ENCODE results near the gene RPGRIP1L. TPM values are rescaled to one million over a fixed set of nuclear protein-coding genes. Genes with fewer than 3 reads are reported as not detected.

RPGRIP1L gene
- total and polyA plus RNA-seq, 5 donors from 2014 or later: 1.5 to 3.2 (median 1.9) TPM

DNA sequence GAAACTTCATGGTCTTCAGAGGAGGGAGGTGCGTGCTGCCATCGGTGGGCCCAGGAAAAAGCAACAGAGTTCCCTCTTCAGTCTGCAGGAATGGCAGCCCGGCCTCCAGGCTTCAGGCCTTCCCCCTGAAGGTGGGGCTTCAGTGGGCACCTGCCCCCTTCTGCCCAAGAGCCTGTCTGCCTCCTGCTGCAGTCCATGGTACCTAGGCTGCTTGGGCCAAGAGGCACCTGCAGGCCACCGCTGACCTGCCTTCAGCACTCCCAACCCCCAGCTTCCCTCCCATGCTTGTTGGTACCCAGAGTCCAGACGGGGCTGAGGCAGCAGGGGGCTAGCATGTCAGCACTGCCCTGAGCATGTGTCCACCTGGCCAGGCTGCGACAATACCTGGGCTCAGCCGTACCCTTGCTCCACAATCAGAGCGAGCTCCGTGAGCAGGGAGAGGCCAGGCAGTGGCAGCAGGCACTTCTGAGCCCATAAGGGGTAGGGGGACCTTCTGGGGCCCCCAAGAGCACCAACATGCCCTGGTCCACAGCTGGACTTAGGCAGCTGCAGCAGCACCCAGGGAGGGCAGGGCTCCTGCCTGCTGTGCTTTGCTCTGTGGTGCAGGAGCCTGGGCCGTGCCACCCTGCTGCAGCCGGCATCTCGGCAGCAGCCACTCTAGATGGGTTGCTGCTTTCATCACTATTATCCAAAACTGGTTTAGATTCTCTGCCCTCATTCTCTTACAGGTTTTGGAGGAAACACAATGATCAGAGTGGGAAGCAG is 123.4 kb downstream of the RPGRIP1L start:
- no peaks in the 10 kb centered on the region for H3K4me1 ChIP-seq (ENCODE audit: control insufficient read depth, insufficient read depth, low read length, poor library complexity, severe bottlenecking)
- H3K36me3 Mint-ChIP-seq: no peaks in the 10 kb centered on the region
- peaks cover 0 to 2% (median 0%) of the 10 kb centered on the region in 7 donors for H3K9me3 Mint-ChIP-seq
- DNase-seq (no peak), ATAC-seq (ENCODE audit: low read depth in 2 of 2) (no peak)
- H3K4me1 Mint-ChIP-seq: peaks cover 0 to 2% (median 0%) of the 10 kb centered on the region in 4 donors
- no peak overlapping the region for H3K27ac Mint-ChIP-seq
- H3K9me3 ChIP-seq (ENCODE audit: control insufficient read depth in 2 of 2, low read length in 2 of 2): no peaks in the 10 kb centered on the region
- no peaks in the 10 kb centered on the region for H3K36me3 ChIP-seq (ENCODE audit: control insufficient read depth, insufficient read depth, low read length)
- no peaks in the 10 kb centered on the region for H3K27me3 Mint-ChIP-seq
- no peaks in the 10 kb centered on the region for H3K27me3 ChIP-seq (ENCODE audit: control insufficient read depth, insufficient read depth, low read length)
- no peak overlapping the region for H3K4me3 ChIP-seq (ENCODE audit: low read depth, low read length)
- H3K4me3 Mint-ChIP-seq: no peak overlapping the region
- H3K27ac ChIP-seq (ENCODE audit: insufficient read depth, low read length, poor library complexity, severe bottlenecking): no peak overlapping the region

DNA sequence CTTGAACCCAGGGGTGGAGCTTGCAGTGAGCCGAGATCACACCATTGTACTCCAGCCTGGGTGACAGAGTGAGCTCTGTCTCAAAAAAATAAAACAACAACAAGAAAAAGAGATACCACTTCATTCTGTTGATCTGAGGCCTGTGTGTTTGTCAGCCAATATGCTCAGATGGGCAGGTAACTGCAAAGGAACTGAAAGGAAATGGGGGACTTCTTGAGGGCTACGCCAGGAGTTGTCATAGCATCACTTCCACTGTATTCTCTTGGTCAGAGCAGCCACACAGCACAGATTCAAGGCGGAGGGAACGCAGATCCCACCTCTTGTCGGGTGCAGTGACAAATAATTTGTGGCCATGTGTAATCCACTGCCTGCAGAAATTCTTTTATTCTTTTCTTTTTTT is 126.8 kb downstream of the RPGRIP1L start:
- no peak overlapping the region for H3K4me3 ChIP-seq (ENCODE audit: low read depth, low read length)
- Mint-ChIP-seq H3K9me3 (peaks cover 0 to 10% (median 5%) of the 10 kb centered on the region in 7 donors), H3K4me3 (no peak overlapping the region), H3K4me1 (peaks cover 0 to 2% (median 0%) of the 10 kb centered on the region in 4 donors), H3K36me3 (no peaks in the 10 kb centered on the region), H3K27ac (no peak overlapping the region), H3K27me3 (no peaks in the 10 kb centered on the region)
- no peaks in the 10 kb centered on the region for H3K4me1 ChIP-seq (ENCODE audit: control insufficient read depth, insufficient read depth, low read length, poor library complexity, severe bottlenecking)
- no peak for DNase-seq
- H3K9me3 ChIP-seq (ENCODE audit: control insufficient read depth in 2 of 2, low read length in 2 of 2): peaks cover 3 to 6% of the 10 kb centered on the region in 2 experiments
- no peaks in the 10 kb centered on the region for H3K36me3 ChIP-seq (ENCODE audit: control insufficient read depth, insufficient read depth, low read length)
- H3K27ac ChIP-seq (ENCODE audit: insufficient read depth, low read length, poor library complexity, severe bottlenecking): no peak overlapping the region
- H3K27me3 ChIP-seq (ENCODE audit: control insufficient read depth, insufficient read depth, low read length): no peaks in the 10 kb centered on the region
- no peak for ATAC-seq (ENCODE audit: low read depth in 2 of 2)

DNA sequence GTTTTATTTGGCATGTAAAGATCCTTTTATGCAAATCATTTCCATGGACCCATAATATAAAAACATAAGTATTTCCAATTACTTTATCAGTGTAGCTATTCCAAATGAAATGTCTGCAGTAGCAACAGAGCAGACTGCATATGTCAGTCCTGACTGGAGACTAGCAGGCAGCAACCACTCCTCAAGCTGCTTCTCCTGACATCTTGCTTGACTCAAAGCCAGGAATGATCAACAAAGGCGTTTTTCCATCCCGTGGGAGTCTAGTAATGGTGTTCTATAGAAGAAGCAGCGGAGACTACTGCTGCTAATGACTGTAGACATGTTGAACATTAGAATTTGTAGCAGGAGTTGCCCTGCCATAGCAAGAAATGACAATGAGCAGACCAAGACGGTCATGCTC is 127.4 kb downstream of the RPGRIP1L start:
- Mint-ChIP-seq H3K9me3 (peaks cover 5 to 17% (median 8%) of the 10 kb centered on the region in 7 donors), H3K27me3 (no peaks in the 10 kb centered on the region), H3K36me3 (no peaks in the 10 kb centered on the region), H3K4me1 (peaks cover 0 to 2% (median 0%) of the 10 kb centered on the region in 4 donors), H3K4me3 (no peak overlapping the region), H3K27ac (no peak overlapping the region)
- DNase-seq: no peak
- Histone ChIP-seq H3K4me1 (ENCODE audit: control insufficient read depth, insufficient read depth, low read length, poor library complexity, severe bottlenecking) (no peaks in the 10 kb centered on the region), H3K27me3 (ENCODE audit: control insufficient read depth, insufficient read depth, low read length) (no peaks in the 10 kb centered on the region), H3K36me3 (ENCODE audit: control insufficient read depth, insufficient read depth, low read length) (no peaks in the 10 kb centered on the region), H3K27ac (ENCODE audit: insufficient read depth, low read length, poor library complexity, severe bottlenecking) (no peak overlapping the region), H3K9me3 (ENCODE audit: control insufficient read depth in 2 of 2, low read length in 2 of 2) (peaks cover 10 to 13% of the 10 kb centered on the region in 2 experiments), H3K4me3 (ENCODE audit: low read depth, low read length) (no peak overlapping the region)
- ATAC-seq (ENCODE audit: low read depth in 2 of 2): no peak

DNA sequence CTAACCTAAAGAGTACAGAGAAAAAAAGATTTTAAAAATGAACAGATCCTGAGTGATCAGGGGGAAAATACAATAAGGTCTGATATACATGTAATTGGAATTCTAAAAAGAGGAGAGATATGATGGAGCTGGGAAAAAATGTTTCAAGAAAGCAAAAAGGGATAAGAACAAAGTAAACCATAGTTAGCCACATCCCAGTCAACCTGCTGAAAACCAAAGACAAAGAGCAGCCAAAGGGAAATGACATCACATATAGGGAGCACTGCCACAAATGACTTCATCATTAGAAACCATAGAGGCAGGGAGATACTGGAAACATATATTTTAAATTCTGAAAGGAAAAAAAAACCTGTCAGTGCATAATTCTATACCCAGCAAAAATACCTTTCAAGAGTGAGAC is 131.9 kb downstream of the RPGRIP1L start:
- H3K27ac ChIP-seq (ENCODE audit: insufficient read depth, low read length, poor library complexity, severe bottlenecking): no peak overlapping the region
- Mint-ChIP-seq H3K4me1 (no peaks in the 10 kb centered on the region), H3K36me3 (no peaks in the 10 kb centered on the region), H3K9me3 (peaks cover 6 to 30% (median 9%) of the 10 kb centered on the region in 7 donors), H3K27ac (no peak overlapping the region), H3K27me3 (peaks cover 10% of the 10 kb centered on the region), H3K4me3 (no peak overlapping the region)
- no peaks in the 10 kb centered on the region for H3K27me3 ChIP-seq (ENCODE audit: control insufficient read depth, insufficient read depth, low read length)
- no peaks in the 10 kb centered on the region for H3K36me3 ChIP-seq (ENCODE audit: control insufficient read depth, insufficient read depth, low read length)
- H3K9me3 ChIP-seq (ENCODE audit: control insufficient read depth in 2 of 2, low read length in 2 of 2): peaks cover 16 to 22% of the 10 kb centered on the region in 2 experiments
- ATAC-seq (ENCODE audit: low read depth in 2 of 2) (no peak), DNase-seq (no peak)
- H3K4me3 ChIP-seq (ENCODE audit: low read depth, low read length): no peak overlapping the region
- H3K4me1 ChIP-seq (ENCODE audit: control insufficient read depth, insufficient read depth, low read length, poor library complexity, severe bottlenecking): no peaks in the 10 kb centered on the region

DNA sequence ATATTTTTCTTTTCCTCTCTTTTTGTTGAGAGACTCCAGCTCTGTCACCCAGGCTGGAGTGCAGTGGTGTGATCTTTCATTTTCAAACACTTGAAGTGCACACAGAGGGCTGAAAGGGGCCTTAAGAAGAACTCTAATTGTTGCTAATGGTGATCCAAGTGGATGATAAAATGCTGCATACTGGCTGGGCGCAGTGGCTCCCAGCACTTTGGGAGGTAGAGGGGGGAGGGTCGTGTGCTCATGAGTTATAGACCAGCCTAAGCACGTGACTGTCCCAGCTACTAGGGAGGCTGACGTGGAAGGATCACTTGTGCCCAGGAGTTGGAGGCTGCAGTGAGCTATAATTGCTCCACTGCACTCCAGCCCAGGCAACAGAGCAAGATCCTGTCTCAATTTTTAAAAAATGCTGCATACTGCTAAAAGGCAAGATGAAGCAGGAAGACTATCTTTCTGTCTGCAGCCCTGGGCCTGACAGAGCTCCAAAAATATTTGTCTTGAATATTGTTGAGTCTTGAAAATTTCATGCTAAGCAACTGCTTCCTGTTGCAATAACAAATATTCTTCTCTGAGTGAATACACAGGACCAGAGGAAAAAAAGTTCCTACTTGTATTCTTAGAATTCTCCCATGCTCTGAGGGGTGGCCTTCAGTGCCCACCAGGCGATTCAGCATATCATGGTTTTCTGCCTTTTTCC is 137.0 kb downstream of the RPGRIP1L start:
- H3K4me1 ChIP-seq (ENCODE audit: control insufficient read depth, insufficient read depth, low read length, poor library complexity, severe bottlenecking): no peaks in the 10 kb centered on the region
- H3K4me1 Mint-ChIP-seq: no peaks in the 10 kb centered on the region
- H3K36me3 Mint-ChIP-seq: no peaks in the 10 kb centered on the region
- H3K9me3 Mint-ChIP-seq: peaks cover 5 to 18% (median 7%) of the 10 kb centered on the region in 7 donors
- H3K4me3 Mint-ChIP-seq: no peak overlapping the region
- peaks cover 14% of the 10 kb centered on the region for H3K27me3 Mint-ChIP-seq
- H3K36me3 ChIP-seq (ENCODE audit: control insufficient read depth, insufficient read depth, low read length): no peaks in the 10 kb centered on the region
- no peak overlapping the region for H3K27ac ChIP-seq (ENCODE audit: insufficient read depth, low read length, poor library complexity, severe bottlenecking)
- no peak overlapping the region for H3K4me3 ChIP-seq (ENCODE audit: low read depth, low read length)
- ATAC-seq (ENCODE audit: low read depth in 2 of 2): no peak
- H3K27me3 ChIP-seq (ENCODE audit: control insufficient read depth, insufficient read depth, low read length): no peaks in the 10 kb centered on the region
- no peak for DNase-seq
- H3K27ac Mint-ChIP-seq: peak overlapping the region in 1 of 3 donors; percentile 21
- H3K9me3 ChIP-seq (ENCODE audit: control insufficient read depth in 2 of 2, low read length in 2 of 2): peaks cover 11 to 14% of the 10 kb centered on the region in 2 experiments

DNA sequence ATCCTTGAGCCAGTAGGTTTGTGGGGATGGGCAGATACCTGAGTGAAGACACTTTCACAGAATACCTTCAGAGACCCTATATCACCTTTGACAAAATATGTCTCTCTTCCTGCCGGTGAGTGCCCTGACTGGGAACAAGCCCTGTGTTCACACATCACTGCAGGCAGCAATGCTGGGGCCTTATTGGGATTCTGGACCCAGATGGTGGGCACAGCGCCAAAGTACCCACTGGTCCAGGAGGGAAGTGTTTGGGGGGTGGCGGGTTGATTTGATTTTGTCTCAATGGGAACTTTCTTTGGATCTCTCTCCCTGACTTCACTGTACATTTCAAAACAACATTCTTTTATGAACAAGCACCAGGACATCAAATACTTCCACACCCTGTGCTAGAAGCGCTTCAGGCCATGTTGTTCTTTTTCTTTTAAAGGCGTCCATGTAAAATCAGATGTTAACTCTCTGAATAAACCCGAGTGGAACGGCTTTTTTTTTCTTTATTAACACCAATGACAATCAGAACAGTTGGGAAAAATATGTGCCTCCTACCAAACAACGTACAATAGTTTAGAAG is 138.3 kb downstream of the RPGRIP1L start:
- Mint-ChIP-seq H3K4me1 (no peaks in the 10 kb centered on the region), H3K36me3 (no peaks in the 10 kb centered on the region), H3K27ac (no peak overlapping the region), H3K9me3 (peaks cover 0 to 6% (median 2%) of the 10 kb centered on the region in 7 donors), H3K27me3 (peaks cover 14% of the 10 kb centered on the region), H3K4me3 (no peak overlapping the region)
- Histone ChIP-seq H3K4me1 (ENCODE audit: control insufficient read depth, insufficient read depth, low read length, poor library complexity, severe bottlenecking) (no peaks in the 10 kb centered on the region), H3K36me3 (ENCODE audit: control insufficient read depth, insufficient read depth, low read length) (no peaks in the 10 kb centered on the region), H3K27ac (ENCODE audit: insufficient read depth, low read length, poor library complexity, severe bottlenecking) (no peak overlapping the region), H3K27me3 (ENCODE audit: control insufficient read depth, insufficient read depth, low read length) (no peaks in the 10 kb centered on the region), H3K9me3 (ENCODE audit: control insufficient read depth in 2 of 2, low read length in 2 of 2) (peaks cover 0 to under 1% of the 10 kb centered on the region in 2 experiments), H3K4me3 (ENCODE audit: low read depth, low read length) (no peak overlapping the region)
- no peak for DNase-seq
- ATAC-seq (ENCODE audit: low read depth in 2 of 2): no peak

DNA sequence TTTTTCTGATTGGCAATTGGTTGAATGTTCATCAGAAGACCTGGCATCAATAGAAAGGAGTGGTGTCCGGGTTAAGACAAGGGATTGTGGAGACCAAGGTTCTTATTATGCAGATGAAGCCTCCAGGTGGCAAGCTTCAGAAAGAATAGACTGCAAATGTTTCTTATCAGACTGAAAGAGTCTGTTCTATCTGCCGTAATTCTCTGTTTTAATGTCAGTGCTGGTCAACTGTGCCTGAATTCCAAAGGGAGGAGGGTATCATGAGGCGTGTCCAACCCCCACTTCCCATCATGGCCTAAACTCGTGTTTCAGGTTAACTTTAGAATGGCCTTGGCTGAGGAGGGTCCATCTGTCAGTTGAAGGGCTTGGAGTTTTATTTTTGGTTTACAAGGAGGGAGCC is 140.2 kb downstream of the RPGRIP1L start:
- DNase-seq (no peak), ATAC-seq (ENCODE audit: low read depth in 2 of 2) (no peak)
- Histone ChIP-seq H3K36me3 (ENCODE audit: control insufficient read depth, insufficient read depth, low read length) (no peaks in the 10 kb centered on the region), H3K27me3 (ENCODE audit: control insufficient read depth, insufficient read depth, low read length) (no peaks in the 10 kb centered on the region), H3K4me1 (ENCODE audit: control insufficient read depth, insufficient read depth, low read length, poor library complexity, severe bottlenecking) (no peaks in the 10 kb centered on the region), H3K9me3 (ENCODE audit: control insufficient read depth in 2 of 2, low read length in 2 of 2) (no peaks in the 10 kb centered on the region), H3K27ac (ENCODE audit: insufficient read depth, low read length, poor library complexity, severe bottlenecking) (no peak overlapping the region), H3K4me3 (ENCODE audit: low read depth, low read length) (no peak overlapping the region)
- Mint-ChIP-seq H3K4me3 (no peak overlapping the region), H3K27me3 (peaks cover 10% of the 10 kb centered on the region), H3K27ac (no peak overlapping the region), H3K9me3 (peaks cover 0 to 3% (median 0%) of the 10 kb centered on the region in 7 donors), H3K4me1 (no peaks in the 10 kb centered on the region), H3K36me3 (no peaks in the 10 kb centered on the region)

Data from CD4-positive, CD25-positive, alpha-beta regulatory T cell (primary cell).